GM12801 (cell line): ENCODE results near the gene TMEM108.

Source experiments
- CTCF ChIP-seq: IDR thresholded peaks from one replicate; pipeline ENCODE4 v1.5.1; 2011; ENCODE audit warnings: control low read depth; ENCODE audit not compliant: insufficient read length; ENCODE audit errors: extremely low read depth

The TMEM108 gene

DNA sequence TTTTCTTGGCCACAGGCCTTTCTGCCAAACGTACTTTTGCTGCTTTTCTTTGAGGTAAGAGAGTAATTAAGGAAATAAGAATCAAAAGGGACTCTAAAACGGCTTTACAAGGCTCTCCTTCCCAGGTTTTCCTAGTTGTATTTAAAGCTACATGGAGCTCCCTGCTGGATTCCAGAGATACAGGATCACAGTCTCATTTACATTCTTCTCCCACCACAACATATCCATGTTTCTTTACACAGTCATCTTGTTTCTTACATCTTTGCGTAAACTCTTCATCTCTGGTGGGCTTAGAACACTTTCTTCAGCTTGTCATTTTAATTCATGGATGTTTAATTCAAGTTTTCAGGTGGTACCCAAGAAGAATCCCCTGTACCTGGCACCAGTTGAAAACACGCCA is 244.0 kb downstream of the TMEM108 start:
- no peak for TF ChIP-seq CTCF

DNA sequence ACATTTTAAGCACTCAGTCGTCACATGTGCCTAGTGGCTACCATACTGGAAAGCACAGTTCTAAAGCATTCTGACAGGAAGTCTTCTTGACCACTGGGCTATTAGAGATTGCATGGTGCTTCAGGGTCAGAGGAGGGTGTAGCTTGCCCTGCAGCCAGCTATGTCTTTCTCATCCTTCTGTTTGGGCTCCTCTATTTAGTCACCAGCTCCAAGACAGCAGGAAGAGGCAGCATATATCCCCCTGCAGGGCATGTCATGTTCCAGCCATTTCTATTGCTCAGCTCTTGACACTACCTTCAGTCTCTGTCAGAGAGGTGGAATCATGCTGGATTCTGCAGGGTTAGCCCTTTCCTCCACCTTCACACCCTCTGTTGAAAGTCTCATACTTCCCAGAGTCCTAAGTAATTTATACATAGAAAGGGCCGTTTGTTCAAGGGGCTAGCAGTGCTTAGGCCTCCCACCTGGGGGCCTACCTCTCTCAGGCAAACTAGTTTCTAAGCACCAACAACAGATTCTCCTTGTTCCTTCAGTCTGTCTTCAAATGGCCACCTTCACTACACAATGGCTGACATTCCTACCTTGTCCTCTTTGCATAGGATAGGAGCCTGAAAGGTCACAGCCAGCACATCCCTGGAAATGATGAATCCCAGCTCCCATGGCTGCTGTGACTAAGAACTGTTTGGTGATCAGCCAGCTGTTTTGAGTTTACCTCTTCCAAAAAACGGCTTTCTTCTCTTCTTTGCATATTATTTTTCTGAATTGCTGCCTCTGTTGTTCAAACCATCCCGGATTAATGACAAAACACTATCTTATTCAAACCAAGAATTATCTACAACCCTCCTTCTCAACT is 246.0 kb downstream of the TMEM108 start:
- TF ChIP-seq CTCF: no peak

DNA sequence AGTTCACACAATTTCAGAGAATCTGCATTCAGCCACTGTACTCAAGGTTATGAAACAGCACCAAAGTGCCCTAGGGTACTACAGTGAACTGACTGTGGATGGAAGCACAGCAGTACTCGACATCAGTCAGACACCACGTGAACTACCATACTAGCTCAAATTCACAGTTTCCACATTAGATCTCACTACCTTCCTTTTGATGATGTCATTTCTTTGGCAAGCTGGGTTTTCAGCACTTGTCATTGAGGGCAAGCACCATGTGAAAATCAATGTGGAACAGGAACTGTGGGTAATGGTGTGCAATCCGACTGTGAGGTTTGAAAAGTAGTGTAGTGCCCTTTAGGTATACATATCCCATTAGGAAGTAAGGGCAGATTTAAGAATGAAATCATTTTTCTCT is 251.1 kb downstream of the TMEM108 start:
- TF ChIP-seq CTCF: no peak

DNA sequence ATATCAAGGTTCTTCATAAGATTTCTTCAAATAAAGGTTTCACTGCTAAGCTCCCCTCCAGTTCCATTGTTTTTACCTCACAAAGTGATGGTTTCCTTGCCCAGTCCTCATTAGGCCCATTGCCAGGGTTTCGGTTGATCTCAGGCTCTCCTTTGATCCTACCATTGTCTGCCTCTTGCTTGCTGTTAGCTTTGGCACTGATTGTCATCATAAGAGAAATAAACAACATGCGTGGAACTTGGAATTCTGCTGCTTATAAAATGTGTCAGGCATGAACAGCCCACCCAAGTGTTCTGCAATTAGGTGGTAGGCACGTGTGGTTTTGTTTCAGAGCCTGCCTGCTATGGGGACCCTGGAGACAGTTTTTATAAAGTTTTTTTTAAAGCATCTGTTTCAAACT is 254.1 kb downstream of the TMEM108 start:
- no peak for TF ChIP-seq CTCF

DNA sequence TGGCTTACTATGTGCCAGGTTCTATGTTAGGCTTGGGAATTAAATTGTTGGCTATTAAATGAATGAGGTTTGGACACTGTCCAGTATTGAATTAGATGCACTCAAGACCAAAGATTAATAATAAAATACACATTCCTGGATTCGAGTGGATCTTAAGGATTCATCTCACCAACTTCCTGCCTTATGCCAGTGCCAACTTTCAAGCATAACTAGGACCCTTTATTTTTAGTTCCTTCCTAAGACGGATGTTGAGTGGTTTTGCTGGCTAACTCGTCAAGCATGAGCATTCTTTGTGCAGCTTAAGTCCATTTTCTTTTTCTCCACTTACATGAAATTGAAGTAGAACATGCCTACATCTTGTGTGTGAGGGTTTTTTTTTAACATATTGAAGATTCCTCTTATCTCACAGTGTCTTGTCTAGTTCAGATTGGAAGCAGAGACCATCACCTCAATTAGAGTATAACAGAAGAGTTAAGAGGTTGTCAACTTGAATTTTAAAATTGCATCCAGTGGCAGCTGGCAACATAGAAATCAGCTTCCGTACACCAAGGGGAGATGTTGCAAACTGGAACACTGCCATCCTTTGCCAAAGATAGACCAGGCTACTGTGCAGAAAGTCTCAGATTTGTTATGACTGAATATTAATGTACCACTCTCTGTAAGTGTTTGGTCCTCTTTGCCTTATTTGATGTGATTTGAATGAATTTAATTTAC is 255.4 kb downstream of the TMEM108 start:
- TF ChIP-seq CTCF: no peak

- no peak for TF ChIP-seq CTCF
These were observed 256.1 kb downstream of the TMEM108 start for GRCh38 chr3:133294253-133294652.

- TF ChIP-seq CTCF: no peak
These were observed 257.2 kb downstream of the TMEM108 start for GRCh38 chr3:133295199-133295901.
